Frontal cortex (tissue), 4 donors: ENCODE measurements around the gene MTRFR. TPM values are rescaled to one million over a fixed set of nuclear protein-coding genes. Genes with fewer than 3 reads are reported as not detected.

Experiments
- DNase-seq, 2 donors: peaks; one replicate each; pipeline ENCODE4 v3.0.0; 2012; ENCODE audit warnings: low spot score in 2 of 2
- FAIRE-seq: peaks from 2 replicates; lab custom pipeline; 2012; peaks lifted over from hg19 to GRCh38; lab: Jason Lieb, UNC
- total RNA-seq: library from RNA; depleted of rRNA; stranded (reverse); fragments of >200 nt; gene quantifications from one replicate; pipeline ENCODE4 v1.2.3, GENCODE V29; 2014
- donor health status: control.
- donor health status: control.
- donor health status: control.

MTRFR gene
- total RNA-seq, 1 donor from 2014 or later, result 20.4 TPM

DNA sequence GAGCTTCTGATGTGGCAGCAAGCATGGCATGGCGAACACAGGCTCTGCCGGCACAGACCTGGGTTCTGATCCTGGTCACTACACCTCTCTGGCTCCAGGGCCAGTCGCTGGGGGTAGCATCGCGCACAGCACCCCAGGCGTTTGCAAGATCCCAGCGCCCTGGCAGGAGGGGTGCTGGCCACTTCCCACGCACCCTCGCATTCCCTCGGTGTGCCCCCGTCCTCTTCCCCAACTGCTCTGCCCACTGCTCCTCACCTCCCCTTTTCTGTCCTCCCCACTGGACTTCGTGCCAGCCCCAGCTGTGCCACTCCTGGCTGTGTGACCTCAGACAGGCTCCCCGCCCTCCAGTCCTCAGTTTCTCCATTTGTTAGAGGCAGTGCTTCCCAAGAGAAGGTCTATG is 35.6 kb downstream of the MTRFR start:
- DNase-seq (peak in 1 of 2 donors; percentile 55), FAIRE-seq (no peak)

DNA sequence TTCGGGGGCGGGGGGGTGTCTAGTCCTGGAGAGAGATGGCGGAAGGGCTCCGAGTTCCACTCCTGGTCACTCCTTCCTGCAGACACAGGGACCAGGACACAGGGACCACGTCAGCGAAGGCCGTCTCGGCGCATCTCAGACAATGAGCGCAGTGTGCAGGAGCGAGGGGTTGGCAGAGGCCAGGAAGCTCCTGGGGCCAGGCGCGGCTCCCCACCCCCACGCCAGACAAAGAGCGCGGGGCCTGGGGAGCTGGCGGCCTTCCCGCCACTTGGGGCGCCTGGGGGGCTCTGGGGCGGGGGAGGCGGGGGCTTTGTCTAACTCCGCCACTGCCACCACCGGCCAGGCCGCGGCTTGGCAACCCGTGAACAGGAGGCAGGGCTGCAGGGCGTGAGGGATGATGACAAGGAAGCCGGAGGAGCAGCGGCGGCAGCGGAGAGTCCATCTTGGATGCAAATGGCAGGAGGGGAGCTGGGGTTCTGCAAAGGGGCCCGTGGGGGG is 36.2 kb downstream of the MTRFR start:
- FAIRE-seq (no peak), DNase-seq (peak; percentile 78 to 85)

DNA sequence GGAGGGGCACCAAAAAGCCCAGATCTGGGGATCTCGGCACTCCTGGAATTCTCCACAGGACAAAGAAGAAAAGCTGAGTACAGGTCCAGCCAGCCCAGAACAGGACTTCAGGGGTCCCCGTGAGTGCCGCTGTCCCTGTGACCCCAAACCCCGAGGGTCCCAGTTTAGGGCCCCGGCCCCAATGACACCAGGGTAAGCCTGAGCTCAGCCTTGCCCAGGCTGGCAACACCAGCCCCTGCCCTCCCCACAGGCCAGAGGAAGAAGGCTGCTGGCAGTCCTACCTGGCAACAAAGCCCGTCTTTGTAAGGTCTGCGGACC is 36.6 kb downstream of the MTRFR start:
- DNase-seq (peak in 1 of 2 donors; percentile 64), FAIRE-seq (no peak)

DNA sequence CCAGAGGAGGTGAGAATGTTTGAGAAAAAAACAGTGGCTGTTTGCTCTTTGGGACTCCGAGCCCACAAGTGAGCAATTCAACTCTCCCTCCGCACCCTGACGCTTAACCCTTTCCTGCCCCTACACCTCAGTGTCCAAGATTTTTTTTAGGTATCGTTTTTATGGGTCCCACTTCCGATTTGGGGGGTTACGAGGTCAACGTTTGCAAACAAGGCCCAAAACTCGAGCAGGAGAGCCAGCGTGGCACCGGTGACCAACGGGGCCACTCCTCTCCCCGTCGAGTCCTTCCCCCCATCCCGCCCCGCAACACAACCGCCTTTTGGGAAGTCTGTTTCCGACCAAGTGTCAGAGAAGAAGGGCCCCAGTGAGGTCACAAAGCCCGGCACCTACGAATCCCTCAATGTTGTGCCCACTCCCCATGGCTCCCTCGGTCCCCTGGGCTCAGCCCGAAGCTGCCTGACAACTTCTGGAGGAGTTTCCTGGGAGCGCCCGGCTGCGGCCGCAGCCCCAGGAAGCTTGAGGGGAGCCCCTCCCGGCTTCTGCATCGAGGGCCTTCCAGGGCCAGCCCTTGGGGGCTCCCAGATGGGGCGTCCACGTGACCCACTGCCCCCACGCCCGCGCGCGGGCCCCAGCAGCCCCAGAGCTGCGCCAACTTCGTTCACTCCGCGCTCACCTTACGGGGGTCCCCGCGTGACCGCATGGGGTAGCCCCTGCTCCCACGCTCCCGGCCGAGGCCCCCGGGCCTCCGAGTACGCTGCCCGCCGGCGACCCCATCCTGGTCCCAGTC is 37.2 kb downstream of the MTRFR start:
- FAIRE-seq, result no peak
- DNase-seq, result no peak

GRCh38 chr12:123271001-123271668 is 37.9 kb downstream of the MTRFR start:
- FAIRE-seq (no peak), DNase-seq (peak; percentile 86 to 90)

GRCh38 chr12:123273166-123273565 is 39.9 kb downstream of the MTRFR start:
- FAIRE-seq, result no peak
- DNase-seq, result no peak

DNA sequence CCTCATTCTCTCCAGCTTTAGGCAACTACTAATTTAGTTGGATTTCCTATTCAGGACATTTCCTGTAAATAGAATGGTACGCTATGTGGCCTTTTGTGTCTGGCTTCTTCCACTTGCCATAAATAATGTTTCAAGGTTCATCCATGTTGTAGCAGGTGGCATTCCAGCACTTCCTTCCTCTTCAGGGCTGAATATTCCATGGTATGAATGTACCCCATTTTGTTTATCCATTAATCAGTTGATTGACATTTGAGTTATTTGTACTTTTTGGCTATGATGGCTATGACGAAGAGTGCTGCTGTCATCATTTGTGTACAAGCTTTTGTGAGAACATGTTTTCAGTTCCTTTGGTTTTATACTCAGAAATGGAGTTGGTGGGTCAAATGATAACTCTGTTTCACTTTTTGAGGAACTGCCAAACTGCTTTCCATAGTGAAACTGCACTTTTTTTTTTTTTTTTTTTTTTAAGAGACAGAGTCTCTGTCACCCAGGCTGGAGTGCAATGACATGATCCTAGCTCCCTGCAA is 44.9 kb downstream of the MTRFR start:
- no peak for DNase-seq
- no peak for FAIRE-seq

DNA sequence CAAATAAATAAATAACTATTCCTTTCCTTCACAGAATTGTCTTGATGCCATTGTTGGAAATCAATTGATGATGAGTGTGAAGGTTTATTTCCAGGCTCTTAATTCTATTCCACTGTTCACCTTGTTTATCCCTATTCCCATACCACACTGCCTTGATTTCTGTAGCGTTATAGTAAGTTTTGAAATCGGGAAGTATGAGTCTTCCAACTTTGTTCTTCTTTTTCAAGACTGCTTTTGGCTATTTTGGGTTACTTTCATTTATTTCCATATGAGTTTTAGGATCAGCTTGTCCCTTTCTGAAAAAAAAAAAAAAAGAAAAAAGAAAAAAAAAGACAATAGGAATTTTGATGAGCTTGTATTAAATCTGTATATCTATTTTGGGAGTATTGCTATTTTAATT is 47.7 kb downstream of the MTRFR start:
- no peak for FAIRE-seq
- no peak for DNase-seq

DNA sequence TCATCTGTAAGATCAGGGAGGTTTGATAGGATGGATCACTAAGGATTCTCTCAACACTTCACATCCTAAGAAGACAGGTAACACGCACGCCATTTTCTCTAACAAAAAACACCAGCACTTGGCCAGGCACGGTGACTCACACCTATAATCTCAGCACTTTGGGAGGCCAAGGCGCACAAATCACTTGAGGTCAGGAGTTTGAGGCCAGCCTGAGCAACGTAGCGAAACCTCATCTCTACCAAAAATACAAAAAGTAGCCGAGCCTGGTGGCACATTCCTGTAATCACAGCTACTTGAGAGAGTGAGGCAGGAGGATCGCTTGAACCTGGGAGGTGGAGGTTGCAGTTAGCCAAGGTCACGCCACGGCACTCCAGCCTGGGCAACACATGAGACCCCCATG is 48.9 kb downstream of the MTRFR start:
- DNase-seq (no peak), FAIRE-seq (no peak)

GRCh38 chr12:123283461-123283860 is 50.2 kb downstream of the MTRFR start:
- DNase-seq (no peak), FAIRE-seq (no peak)

GRCh38 chr12:123284669-123285068 is 51.4 kb downstream of the MTRFR start:
- no peak for FAIRE-seq

GRCh38 chr12:123286652-123287373 is 53.6 kb downstream of the MTRFR start:
- FAIRE-seq (no peak), DNase-seq (peak in 1 of 2 donors; percentile 29)

More at GRCh38 chr12:123284669-123285068, 51.4 kb downstream of the MTRFR start:
- no peak for DNase-seq

- FAIRE-seq, result no peak
- no peak for DNase-seq
Measured at GRCh38 chr12:123288751-123289346, 55.6 kb downstream of the MTRFR start.

DNA sequence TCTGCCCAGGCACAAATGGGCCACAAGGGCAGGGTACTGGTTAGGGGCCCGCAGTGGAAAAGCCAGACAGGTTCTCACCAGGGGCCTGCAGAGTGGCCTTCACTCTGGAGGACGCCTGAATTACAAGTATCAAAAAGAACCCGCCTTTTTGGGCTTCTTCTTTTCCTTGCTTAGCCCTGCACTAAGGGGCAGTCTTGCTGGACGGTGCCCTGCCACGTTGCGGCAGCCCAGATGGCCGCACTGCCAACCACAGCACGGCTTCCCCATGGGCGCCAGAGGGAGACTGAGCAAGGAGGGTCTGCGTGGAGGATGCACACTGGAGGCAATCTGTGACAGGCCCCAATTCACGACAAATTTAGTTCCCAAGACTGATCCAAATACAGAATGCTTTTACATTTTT is 56.7 kb downstream of the MTRFR start:
- no peak for DNase-seq
- FAIRE-seq, result no peak

DNA sequence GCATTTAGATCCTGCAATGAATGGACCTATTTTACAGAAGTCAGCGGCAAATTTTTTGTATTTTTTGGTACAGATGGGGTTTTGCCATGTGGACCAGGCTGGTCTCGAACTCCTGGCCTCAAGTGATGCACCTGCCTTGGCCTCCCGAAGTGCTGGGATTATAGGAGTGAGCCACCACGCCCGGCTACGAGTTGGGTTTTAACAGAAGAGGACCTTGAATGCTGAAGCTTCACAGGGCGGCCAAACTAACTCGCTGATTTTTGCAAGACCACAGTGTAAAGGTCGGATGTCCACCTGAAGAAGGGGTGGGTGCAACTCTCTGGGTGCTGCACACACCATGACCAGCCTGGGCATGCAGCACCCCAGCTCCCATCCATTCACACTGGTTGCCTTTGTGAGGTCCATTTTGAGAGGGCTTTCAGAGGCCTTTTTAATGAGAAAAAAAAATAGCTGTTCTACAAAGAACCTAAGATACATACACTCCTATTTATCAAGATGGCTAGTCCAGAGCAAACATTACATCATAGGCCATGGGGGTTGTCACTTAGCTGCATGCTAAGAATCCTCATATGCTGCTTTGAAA is 60.0 kb downstream of the MTRFR start:
- DNase-seq (no peak), FAIRE-seq (no peak)

- no peak for FAIRE-seq
- no peak for DNase-seq
Measured at GRCh38 chr12:123305136-123305535, 71.9 kb downstream of the MTRFR start.

DNA sequence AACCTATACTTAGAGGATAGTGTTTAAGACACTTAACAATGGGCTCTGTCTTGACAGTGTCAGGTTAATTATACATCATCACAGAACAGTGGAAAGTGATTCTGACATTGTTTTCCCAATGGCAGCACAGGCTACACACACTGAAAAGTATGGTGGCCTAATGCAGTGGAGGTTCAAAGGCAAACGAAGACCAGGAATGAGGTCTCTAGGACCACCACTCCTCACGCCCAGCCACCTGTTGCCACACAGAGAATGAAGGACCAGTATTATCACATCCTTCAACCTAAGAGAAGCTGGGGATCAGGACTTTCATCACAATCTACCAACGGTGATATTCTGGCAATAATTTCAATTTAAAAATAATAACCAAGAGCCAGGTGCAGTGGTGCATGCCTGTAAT is 73.0 kb downstream of the MTRFR start:
- no peak for FAIRE-seq
- no peak for DNase-seq
